ENCODE measurements around the gene EGR2. TPM values are rescaled to one million over a fixed set of nuclear protein-coding genes. Genes with fewer than 3 reads are reported as not detected.
A peak's percentile ranks its signal among the peaks of the same experiment; 100 is the strongest.

The EGR2 gene
- total and polyA plus RNA-seq, 10 of the 15 experiments (the other 5 are each of a cell fraction or from before 2014, with no cell fraction given), result 8.3 to 56.5 (median 16.2) TPM

DNA sequence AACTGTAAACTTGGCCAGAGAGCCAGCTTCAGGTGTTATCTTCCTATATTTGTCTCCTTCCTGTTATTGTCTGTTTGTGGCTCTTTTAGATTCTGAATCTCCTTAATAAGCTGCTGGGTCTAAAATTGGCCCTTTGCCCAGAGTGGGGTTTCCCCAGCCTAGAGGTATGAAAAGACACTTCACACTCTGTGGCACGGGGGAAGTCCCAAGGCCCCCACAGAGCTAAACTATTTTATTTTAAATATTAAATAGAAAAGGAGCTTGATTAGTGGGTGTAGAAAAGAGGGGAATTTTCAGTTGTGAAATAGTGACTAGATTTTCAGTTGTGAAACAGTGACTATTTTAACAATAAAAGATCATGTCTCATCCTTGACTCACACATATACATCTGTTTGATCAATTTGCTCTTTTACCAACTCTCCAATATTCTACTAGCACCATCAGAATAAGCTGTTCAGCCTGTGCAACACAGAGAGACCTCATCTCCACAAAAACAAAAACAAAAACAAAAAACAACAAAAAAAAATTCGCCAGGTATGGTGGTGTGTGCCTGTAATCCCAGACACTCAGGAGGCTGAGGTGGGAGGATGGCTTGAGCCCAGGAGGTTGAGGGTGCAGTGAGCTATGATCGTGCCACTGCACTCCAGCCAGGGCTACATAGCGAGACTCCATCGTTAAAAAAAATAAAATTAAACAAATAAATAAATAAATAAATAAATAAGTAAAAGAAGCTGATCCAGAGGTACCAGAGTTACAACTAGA lies 36.5 kb downstream of the EGR2 start (continued):
- TF ChIP-seq BMI1 (IDR thresholded peaks at IDR 0.05; ENCODE audit: borderline replicate concordance), result peak; percentile 41; the same call in 1 of the 2 replicates
- TF ChIP-seq JUNB (IDR thresholded peaks at IDR 0.05), result peak; percentile 43; the same call in 1 of the 2 replicates
- TF ChIP-seq FOXK2 (IDR thresholded peaks at IDR 0.05), result no peak
- TF ChIP-seq PML (IDR thresholded peaks at IDR 0.05; ENCODE audit: low read length), result peak; percentile 60; the same call in 1 of the 2 replicates
- peak in 1 of 2 experiments; percentile 28; a peak in 1 of 4 replicates for TF ChIP-seq CEBPB (IDR thresholded peaks at IDR 0.05; ENCODE audit: borderline replicate concordance in 1 of 2, low read depth in 2 of 2, low read length in 2 of 2)

GRCh38 chr10:62778125-62778524 lies 38.0 kb downstream of the EGR2 start:
- 100% methylated on average over 2 of the region's 2 CpGs for WGBS (ENCODE audit: insufficient coverage, insufficient replicate concordance, low lambda C conversion rate, missing lambda C conversion rate)
- CTCF ChIA-PET, result interaction anchor here (1.0 to 1.8 kb wide), 3 partner anchors 8 to 45 kb away, joined by 3 to 5 read pairs (median 4); partner anchors contain the start of gene ADO

More at GRCh38 chr10:62778125-62778524, 38.0 kb downstream of the EGR2 start:
- in situ Hi-C loops (cut with MboI) (no loop called here), intact Hi-C loops (cut with micrococcal nuclease; ENCODE audit: unreplicated experiment) (loop anchor here (2.0 kb wide), 2 partner anchors 33 to 45 kb away; no protein-coding TSS in a partner anchor)
- Histone ChIP-seq H3K4me2 (ENCODE audit: control insufficient read depth, insufficient read depth) (no peak overlapping the region), H3K9me3 (replicated peaks; ENCODE audit: control insufficient read depth, insufficient read depth, low read length) (no peaks in the 10 kb centered on the region; the same call in 1 of the 3 replicates), H3K4me3 (no peak overlapping the region), H3K36me3 (ENCODE audit: control insufficient read depth in 2 of 2, insufficient read depth in 2 of 2, low read length in 1 of 2) (no peaks in the 10 kb centered on the region), H3K4me1 (ENCODE audit: control insufficient read depth, insufficient read depth, low read length) (peaks cover 25% of the 10 kb centered on the region), H2AFZ (ENCODE audit: control insufficient read depth, low read depth, low read length) (no peak overlapping the region), H3K27me3 (replicated peaks in 1 of 2; ENCODE audit: control insufficient read depth in 2 of 2, insufficient read depth in 2 of 2, low read length in 1 of 2) (no peaks in the 10 kb centered on the region), H3K27ac (ENCODE audit: control insufficient read depth, insufficient read depth) (no peak overlapping the region; the same call in 1 of the 2 replicates), H4K20me1 (ENCODE audit: control insufficient read depth, insufficient read depth) (no peaks in the 10 kb centered on the region), H3K9ac (ENCODE audit: control insufficient read depth, insufficient read depth, low read length) (no peak overlapping the region), H3K79me2 (ENCODE audit: control insufficient read depth, insufficient read depth, low read length) (no peaks in the 10 kb centered on the region)
- FAIRE-seq (no peak), DNase-seq (ENCODE audit: low read depth, low spot score) (no peak), ATAC-seq (peak; percentile 63)
- 0 out of 2 replicates have a peak, but pooled peaks have one; percentile 40 for TF ChIP-seq IRF4 (IDR thresholded peaks at IDR 0.05; ENCODE audit: low read depth, low read length)
- TF ChIP-seq DPF2 (IDR thresholded peaks at IDR 0.05), result no peak
- peak; percentile 78 for TF ChIP-seq RUNX3 (IDR thresholded peaks at IDR 0.05; ENCODE audit: low read length)
- no peak for TF ChIP-seq ZNF207 (IDR thresholded peaks at IDR 0.05; ENCODE audit: borderline replicate concordance)
- TF ChIP-seq ZNF274 (IDR thresholded peaks at IDR 0.05; ENCODE audit: insufficient read depth, insufficient read length), result no peak
- peak; percentile 58; the same call in 1 of the 2 replicates for TF ChIP-seq EED (IDR thresholded peaks at IDR 0.05; ENCODE audit: low read depth)
- no peak for TF ChIP-seq POLR2AphosphoS2 (IDR thresholded peaks at IDR 0.05; ENCODE audit: low read depth, low read length)
- no peak for TF ChIP-seq SIX5 (IDR thresholded peaks at IDR 0.05; ENCODE audit: low read depth, low read length, severe bottlenecking)
- no peak for TF ChIP-seq CHD2 (IDR thresholded peaks at IDR 0.05; ENCODE audit: borderline replicate concordance, low read depth, low read length)
- peak; percentile 60; the same call in 1 of the 2 replicates for TF ChIP-seq NFIC (IDR thresholded peaks at IDR 0.05; ENCODE audit: low read depth, low read length)
- TF ChIP-seq IKZF2 (IDR thresholded peaks at IDR 0.05), result 0 out of 4 replicates have a peak, but pooled peaks have one; percentile 21 to 24
- TF ChIP-seq SP1 (IDR thresholded peaks at IDR 0.05; ENCODE audit: low read depth, low read length), result no peak
- no peak for TF ChIP-seq STAT1 (conservative IDR thresholded peaks at IDR 0.05)
- TF ChIP-seq FOXK2 (IDR thresholded peaks at IDR 0.05), result no peak
- TF ChIP-seq, protein P1, sequence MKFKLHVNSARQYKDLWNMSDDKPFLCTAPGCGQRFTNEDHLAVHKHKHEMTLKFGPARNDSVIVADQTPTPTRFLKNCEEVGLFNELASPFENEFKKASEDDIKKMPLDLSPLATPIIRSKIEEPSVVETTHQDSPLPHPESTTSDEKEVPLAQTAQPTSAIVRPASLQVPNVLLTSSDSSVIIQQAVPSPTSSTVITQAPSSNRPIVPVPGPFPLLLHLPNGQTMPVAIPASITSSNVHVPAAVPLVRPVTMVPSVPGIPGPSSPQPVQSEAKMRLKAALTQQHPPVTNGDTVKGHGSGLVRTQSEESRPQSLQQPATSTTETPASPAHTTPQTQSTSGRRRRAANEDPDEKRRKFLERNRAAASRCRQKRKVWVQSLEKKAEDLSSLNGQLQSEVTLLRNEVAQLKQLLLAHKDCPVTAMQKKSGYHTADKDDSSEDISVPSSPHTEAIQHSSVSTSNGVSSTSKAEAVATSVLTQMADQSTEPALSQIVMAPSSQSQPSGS (IDR thresholded peaks at IDR 0.05; ENCODE audit: low read length), result 0 out of 2 replicates have a peak, but pooled peaks have one; percentile 22
- TF ChIP-seq JUNB (IDR thresholded peaks at IDR 0.05), result peak; percentile 53
- no peak for TF ChIP-seq NR2C1 (IDR thresholded peaks at IDR 0.05)
- TF ChIP-seq TBL1XR1 (IDR thresholded peaks at IDR 0.05; ENCODE audit: low read depth, low read length), result no peak
- TF ChIP-seq TCF12 (IDR thresholded peaks at IDR 0.05; ENCODE audit: low read depth, low read length), result peak; percentile 79
- TF ChIP-seq TCF3 (IDR thresholded peaks at IDR 0.05; ENCODE audit: borderline replicate concordance, insufficient read depth, low read depth, low read length), result peak; percentile 73; the same call in 1 of the 2 replicates
- TF ChIP-seq BCL11A (IDR thresholded peaks at IDR 0.05; ENCODE audit: low read depth, low read length), result peak; percentile 57; the same call in 1 of the 2 replicates
- BruUV-seq (replicated peaks), result no TSS peak
- RAD21 ChIA-PET (ENCODE audit: unreplicated experiment), result interaction anchor here (1.1 to 3.3 kb wide), 10 partner anchors 8 to 140 kb away, joined by 3 to 101 read pairs (median 22); partner anchors contain the start of gene ADO
- POLR2A ChIA-PET, result interaction anchor here (1.6 to 3.5 kb wide), 4 partner anchors 18 to 46 kb away, joined by 10 to 20 read pairs (median 14); partner anchors contain the start of gene ADO
- SMC1A ChIA-PET (ENCODE audit: uncharacterized antibody, unreplicated experiment), result interaction anchor here (2.3 to 5.0 kb wide), 8 partner anchors 8 to 140 kb away, joined by 15 to 85 read pairs (median 26); partner anchors contain the start of gene EGR2

All from GM12878 (cell line).